Keratinocyte (primary cell): Measurements from ENCODE around the gene SCN8A. TPM values are rescaled to one million over a fixed set of nuclear protein-coding genes. Genes with fewer than 3 reads are reported as not detected.

Experiments used
- DNase-seq: peaks from one replicate; pipeline ENCODE4 v3.0.0-alpha.2; 2011; ENCODE audit warnings: low read depth, missing footprints, low spot score
- FAIRE-seq: peaks from 2 replicates; lab custom pipeline; 2011; peaks lifted over from hg19 to GRCh38; lab: Jason Lieb, UNC
- H2AFZ ChIP-seq: 2 replicates; pipeline ENCODE4 v1.6.0; 2012; ENCODE audit warnings: low read length, control low read depth, inconsistent platforms; ENCODE audit not compliant: control insufficient read depth
- H3K27ac ChIP-seq: 2 replicates; pipeline ENCODE4 v1.5.1; 2011; ENCODE audit warnings: low read length; ENCODE audit not compliant: control insufficient read depth, insufficient read depth
- H3K27me3 ChIP-seq: 3 replicates; pipeline ENCODE4 v1.6.0; 2011; ENCODE audit warnings: low read length; ENCODE audit not compliant: control insufficient read depth, insufficient read depth; ENCODE audit errors: extremely low read depth
- H3K36me3 ChIP-seq, 2 experiments: 2 replicates in 1 of 2; 3 replicates in 1 of 2; pipeline ENCODE4 v1.5.1; 2011; ENCODE audit warnings: low read length in 2 of 2, mild to moderate bottlenecking in 1 of 2; ENCODE audit not compliant: control insufficient read depth in 2 of 2, insufficient read depth in 2 of 2; ENCODE audit errors: extremely low read depth in 1 of 2
- H3K4me1 ChIP-seq: 3 replicates; pipeline ENCODE4 v1.5.1; 2011; ENCODE audit warnings: low read length; ENCODE audit not compliant: control insufficient read depth, insufficient read depth; ENCODE audit errors: extremely low read depth
- H3K4me2 ChIP-seq: 3 replicates; pipeline ENCODE4 v1.6.0; 2011; ENCODE audit warnings: low read depth, low read length; ENCODE audit not compliant: control insufficient read depth, insufficient read depth; ENCODE audit errors: extremely low read depth
- H3K4me3 ChIP-seq, 3 experiments: fragments of 200-600 bp in 1 of 3; sonication (generic) in 1 of 3; 2 replicates in 2 of 3; 3 replicates in 1 of 3; pipeline ENCODE4 v1.5.1; 2011 to 2016; ENCODE audit warnings: low read length in 3 of 3, mild to moderate bottlenecking in 3 of 3, control low read depth in 2 of 3, inconsistent platforms in 1 of 3, low read depth in 1 of 3, mixed read lengths in 1 of 3, mixed run types in 1 of 3, moderate library complexity in 1 of 3; ENCODE audit not compliant: control insufficient read depth in 2 of 3, insufficient read depth in 2 of 3; ENCODE audit errors: extremely low read depth in 1 of 3
- H3K79me2 ChIP-seq: 2 replicates; pipeline ENCODE4 v1.6.0; 2012; ENCODE audit warnings: low read length; ENCODE audit not compliant: control insufficient read depth, insufficient read depth
- H3K9ac ChIP-seq: 3 replicates; pipeline ENCODE4 v1.6.0; 2011; ENCODE audit warnings: low read length; ENCODE audit not compliant: control insufficient read depth, insufficient read depth; ENCODE audit errors: extremely low read depth
- H3K9me1 ChIP-seq: 3 replicates; pipeline ENCODE4 v1.6.0; 2011; ENCODE audit warnings: low read length; ENCODE audit not compliant: control insufficient read depth, insufficient read depth; ENCODE audit errors: extremely low read depth
- H3K9me3 ChIP-seq: 2 replicates; pipeline ENCODE4 v1.5.1; 2012; ENCODE audit warnings: low read depth, low read length; ENCODE audit not compliant: control insufficient read depth
- H4K20me1 ChIP-seq: 3 replicates; pipeline ENCODE4 v1.6.0; 2011; ENCODE audit warnings: low read length; ENCODE audit not compliant: control insufficient read depth, insufficient read depth; ENCODE audit errors: extremely low read depth
- EZH2 ChIP-seq: IDR thresholded peaks from one replicate; pipeline ENCODE4 v1.6.1; 2012; ENCODE audit warnings: inconsistent platforms, mild to moderate bottlenecking, low read length, moderate library complexity
- dilution Hi-C: fragments of 300-500 bp; cut with MboI; formaldehyde crosslinking; loops from one replicate; pipeline ENCODE4 v1.7.0; 2020; ENCODE audit warnings: low sequenced_read_pairs; ENCODE audit not compliant: extremely low pct_ligation_motif_present
- polyA plus RNA-seq, 5 experiments: library from polyadenylated mRNA; depleted of rRNA in 3 of 5; stranded (reverse) in 3 of 5; stranded (forward) in 1 of 5; unstranded in 1 of 5; fragments of >200 nt; gene quantifications; 1 replicate in 1 of 5; 2 replicates in 3 of 5; 3 replicates in 1 of 5; pipeline versions ENCODE4 v1.2.1 to v1.2.3, GENCODE V29; 2011 to 2012; ENCODE audit warnings: missing spikeins in 2 of 5, low read depth in 1 of 5, low replicate concordance in 1 of 5
- TF ChIP-seq, protein P1 (sequence below), 3 experiments: IDR thresholded peaks in 1 of 3; conservative IDR thresholded peaks in 1 of 3; optimal IDR thresholded peaks in 1 of 3; 2 replicates in 2 of 3; 3 replicates in 1 of 3; pipeline versions ENCODE3 to v1.5.1; 2011; ENCODE audit warnings: low read length in 3 of 3, mild to moderate bottlenecking in 3 of 3, moderate library complexity in 2 of 3, control low read depth in 1 of 3, inconsistent platforms in 1 of 3; ENCODE audit not compliant: insufficient read depth in 2 of 3; ENCODE audit errors: extremely low read depth in 1 of 3

SCN8A gene
- polyA plus RNA-seq, 1 donor (not counting 4 experiments of a cell fraction or from before 2014, with no cell fraction given) = 1.1 TPM

DNA sequence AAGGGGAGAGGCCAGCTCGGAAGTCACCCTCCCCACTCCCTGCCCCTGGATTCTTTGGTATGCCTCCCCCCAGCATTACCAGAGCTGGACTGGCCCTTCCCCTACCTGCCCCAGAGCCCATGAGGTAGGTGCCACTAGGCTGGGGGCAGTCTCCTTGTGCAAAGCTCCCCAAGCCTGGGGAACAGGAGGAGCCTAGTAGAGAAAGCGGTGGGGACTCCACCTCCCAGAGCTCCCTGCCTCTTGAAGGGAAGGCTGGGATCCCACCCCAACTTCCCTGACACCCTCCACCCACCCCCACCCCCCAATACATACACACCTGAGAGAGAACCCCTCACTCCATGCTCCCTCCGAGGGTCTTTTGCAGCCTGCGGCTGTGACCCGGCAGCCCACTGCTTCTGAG lies 227.1 kb downstream of the SCN8A start:
- H3K4me2 ChIP-seq = no peak overlapping the region
- no peak overlapping the region for H2AFZ ChIP-seq
- H4K20me1 ChIP-seq = no peaks in the 10 kb centered on the region

DNA sequence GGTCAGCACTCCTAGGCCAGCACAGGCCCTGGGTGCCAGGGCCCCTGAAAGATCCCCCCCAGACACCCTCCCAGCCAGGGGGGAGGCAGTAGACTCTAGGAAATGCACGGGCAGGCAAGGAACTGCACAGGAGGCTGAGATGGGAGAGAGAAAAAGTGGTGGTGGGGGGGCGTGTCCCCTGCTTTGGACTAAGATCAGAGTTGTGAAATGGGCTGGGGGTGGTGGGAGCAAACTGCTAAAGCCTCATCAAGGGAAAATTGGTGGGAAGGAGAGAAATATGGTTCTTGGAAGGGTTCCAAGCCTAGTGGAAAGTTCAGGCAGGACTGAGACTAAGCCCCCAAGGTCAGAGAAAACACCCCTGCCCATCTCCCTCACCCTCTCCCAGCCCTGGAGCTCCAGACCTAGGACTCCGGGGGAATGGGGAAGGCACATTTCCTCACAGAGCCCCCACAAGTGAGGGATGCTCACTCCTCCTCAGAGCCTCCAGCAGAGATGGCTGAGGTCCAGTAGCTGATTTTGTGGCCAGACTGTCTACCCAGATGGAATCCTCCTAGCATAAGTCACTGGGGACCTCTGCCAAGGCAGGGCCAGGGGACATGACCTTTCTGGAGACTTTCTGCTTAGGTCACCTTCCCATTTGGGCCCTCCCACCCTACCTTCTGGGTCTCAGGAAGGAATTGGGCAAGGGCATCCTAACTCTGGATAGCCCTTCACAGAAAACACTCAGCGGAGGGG lies 227.7 kb downstream of the SCN8A start:
- H3K9ac ChIP-seq = no peak overlapping the region

More for the DNA sequence above, 227.1 kb downstream of the SCN8A start:
- Histone ChIP-seq H3K36me3 (no peaks in the 10 kb centered on the region), H3K79me2 (no peaks in the 10 kb centered on the region), H3K27ac (no peak overlapping the region), H3K4me1 (no peaks in the 10 kb centered on the region), H3K9ac (no peak overlapping the region), H3K9me1 (no peaks in the 10 kb centered on the region), H3K4me3 (no peak overlapping the region), H3K27me3 (peaks cover 64% of the 10 kb centered on the region), H3K9me3 (no peaks in the 10 kb centered on the region)
- DNase-seq (no peak), FAIRE-seq (no peak)
- dilution Hi-C loops = no loop called here
- TF ChIP-seq EZH2 = no peak
- TF ChIP-seq, protein P1, sequence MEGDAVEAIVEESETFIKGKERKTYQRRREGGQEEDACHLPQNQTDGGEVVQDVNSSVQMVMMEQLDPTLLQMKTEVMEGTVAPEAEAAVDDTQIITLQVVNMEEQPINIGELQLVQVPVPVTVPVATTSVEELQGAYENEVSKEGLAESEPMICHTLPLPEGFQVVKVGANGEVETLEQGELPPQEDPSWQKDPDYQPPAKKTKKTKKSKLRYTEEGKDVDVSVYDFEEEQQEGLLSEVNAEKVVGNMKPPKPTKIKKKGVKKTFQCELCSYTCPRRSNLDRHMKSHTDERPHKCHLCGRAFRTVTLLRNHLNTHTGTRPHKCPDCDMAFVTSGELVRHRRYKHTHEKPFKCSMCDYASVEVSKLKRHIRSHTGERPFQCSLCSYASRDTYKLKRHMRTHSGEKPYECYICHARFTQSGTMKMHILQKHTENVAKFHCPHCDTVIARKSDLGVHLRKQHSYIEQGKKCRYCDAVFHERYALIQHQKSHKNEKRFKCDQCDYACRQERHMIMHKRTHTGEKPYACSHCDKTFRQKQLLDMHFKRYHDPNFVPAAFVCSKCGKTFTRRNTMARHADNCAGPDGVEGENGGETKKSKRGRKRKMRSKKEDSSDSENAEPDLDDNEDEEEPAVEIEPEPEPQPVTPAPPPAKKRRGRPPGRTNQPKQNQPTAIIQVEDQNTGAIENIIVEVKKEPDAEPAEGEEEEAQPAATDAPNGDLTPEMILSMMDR (optimal IDR thresholded peaks at IDR 0.05 in 1 of 3, IDR thresholded peaks at IDR 0.05 in 1 of 3, conservative IDR thresholded peaks at IDR 0.05 in 1 of 3; ENCODE audit: extremely low read depth in 1 of 3, insufficient read depth in 2 of 3, low read length in 3 of 3) = no peak

More for the DNA sequence above, 227.7 kb downstream of the SCN8A start:
- H4K20me1 ChIP-seq = no peaks in the 10 kb centered on the region
- H2AFZ ChIP-seq = no peak overlapping the region
- no peak overlapping the region for H3K4me2 ChIP-seq
- FAIRE-seq = no peak
- H3K27ac ChIP-seq = no peak overlapping the region
- no peak for TF ChIP-seq EZH2
- TF ChIP-seq, protein P1 (optimal IDR thresholded peaks at IDR 0.05 in 1 of 3, IDR thresholded peaks at IDR 0.05 in 1 of 3, conservative IDR thresholded peaks at IDR 0.05 in 1 of 3; ENCODE audit: extremely low read depth in 1 of 3, insufficient read depth in 2 of 3, low read length in 3 of 3) = no peak
- dilution Hi-C loops = no loop called here
- H3K4me1 ChIP-seq = no peaks in the 10 kb centered on the region
- no peaks in the 10 kb centered on the region for H3K79me2 ChIP-seq
- H3K36me3 ChIP-seq = no peaks in the 10 kb centered on the region
- no peak for DNase-seq
- no peaks in the 10 kb centered on the region for H3K9me1 ChIP-seq
- no peak overlapping the region for H3K4me3 ChIP-seq
- no peaks in the 10 kb centered on the region for H3K9me3 ChIP-seq
- peaks cover 63% of the 10 kb centered on the region for H3K27me3 ChIP-seq
